Measurements from ENCODE around the gene LSM6.

GRCh38 chr4:146237092-146237491 is 61.6 kb downstream of the LSM6 start:
- TF ChIP-seq EZH2phosphoT487 (IDR thresholded peaks at IDR 0.05; ENCODE audit: borderline replicate concordance, low read depth, low read length) = no peak
- TF ChIP-seq CTCF (conservative IDR thresholded peaks at IDR 0.05; ENCODE audit: low read length) = no peak
